Endothelial cell of umbilical vein (primary cell): ENCODE results near the gene RAP1GAP2.

Source experiments
- CTCF ChIP-seq, 2 donors: IDR thresholded peaks; 1 replicate in 1 of 2; 2 replicates in 1 of 2; pipeline ENCODE4 v1.5.1; 2011; ENCODE audit warnings: low read length in 2 of 2, mild to moderate bottlenecking in 2 of 2, moderate library complexity in 2 of 2, control low read depth in 1 of 2, inconsistent platforms in 1 of 2, low read depth in 1 of 2; ENCODE audit not compliant: insufficient read depth in 1 of 2; ENCODE audit errors: extremely low read depth in 1 of 2
- EZH2 ChIP-seq: IDR thresholded peaks from 2 replicates; pipeline ENCODE4 v1.6.1; 2012; ENCODE audit warnings: borderline replicate concordance, low read depth, mild to moderate bottlenecking, moderate library complexity, low read length, inconsistent platforms; ENCODE audit not compliant: severe bottlenecking
- JUN ChIP-seq: IDR thresholded peaks from 2 replicates; pipeline ENCODE4 v1.6.1; 2011; ENCODE audit warnings: borderline replicate concordance, low read depth; ENCODE audit not compliant: insufficient read length, insufficient read depth
- MAX ChIP-seq: IDR thresholded peaks from 2 replicates; pipeline ENCODE4 v1.6.1; 2011; ENCODE audit not compliant: insufficient read depth, insufficient read length
- POLR2A ChIP-seq: IDR thresholded peaks from 2 replicates; pipeline ENCODE4 v1.6.1; 2012; ENCODE audit warnings: low read depth, mild to moderate bottlenecking, control low read depth, low read length

- TF ChIP-seq EZH2: no peak
- TF ChIP-seq CTCF (IDR thresholded peaks at IDR 0.05; ENCODE audit: extremely low read depth in 1 of 2, insufficient read depth in 1 of 2, low read depth in 1 of 2, low read length in 2 of 2): no peak
- TF ChIP-seq JUN: no peak
- TF ChIP-seq POLR2A: no peak
- no peak for TF ChIP-seq MAX
Measured at GRCh38 chr17:2939714-2940351, 143.6 kb downstream of the RAP1GAP2 start.
